ENCODE measurements around the gene NOXA1. TPM values are rescaled to one million over a fixed set of nuclear protein-coding genes. Genes with fewer than 3 reads are reported as not detected.

The NOXA1 gene
- total and polyA plus RNA-seq, 2 donors (not counting 1 experiment from before 2014, with no cell fraction given), result 0.08 to 0.66 TPM

GRCh38 chr9:137467896-137468295, 44.7 kb downstream of the NOXA1 start:
- Histone ChIP-seq H3K4me1 (ENCODE audit: control insufficient read depth, extremely low read depth, insufficient read depth, low read length) (no peaks in the 10 kb centered on the region), H3K4me2 (ENCODE audit: extremely low read depth, insufficient read depth, low read length) (no peak overlapping the region), H3K36me3 (ENCODE audit: control insufficient read depth, insufficient read depth, low read length) (no peaks in the 10 kb centered on the region), H3K9me3 (ENCODE audit: control insufficient read depth, insufficient read depth, low read depth, low read length) (no peaks in the 10 kb centered on the region), H3K79me2 (ENCODE audit: control insufficient read depth, insufficient read depth, low read length) (no peaks in the 10 kb centered on the region), H3K27ac (ENCODE audit: insufficient read depth, low read length) (no peak overlapping the region), H2AFZ (ENCODE audit: low read length) (no peak overlapping the region), H3K9ac (ENCODE audit: insufficient read depth, low read length) (no peak overlapping the region), H4K20me1 (ENCODE audit: control insufficient read depth, extremely low read depth, insufficient read depth, low read length) (no peaks in the 10 kb centered on the region), H3K4me3 (replicated peaks in 1 of 4; ENCODE audit: control extremely low read depth in 1 of 4, insufficient read depth in 1 of 4, low read depth in 3 of 4, low read length in 4 of 4) (no peak overlapping the region), H3K27me3 (ENCODE audit: control insufficient read depth, insufficient read depth, low read length) (peaks cover 2% of the 10 kb centered on the region)
- DNase-seq (ENCODE audit: low read depth in 2 of 2), result no peak
- TF ChIP-seq EZH2 (IDR thresholded peaks at IDR 0.05; ENCODE audit: low read length, missing control alignments) (no peak), CTCF (conservative IDR thresholded peaks at IDR 0.05 in 1 of 2, IDR thresholded peaks at IDR 0.05 in 1 of 2; ENCODE audit: low read depth in 1 of 2, low read length in 2 of 2) (no peak)

- no peaks in the 10 kb centered on the region for H3K79me2 ChIP-seq (ENCODE audit: control insufficient read depth, insufficient read depth, low read length)
- H3K4me1 ChIP-seq (ENCODE audit: control insufficient read depth, extremely low read depth, insufficient read depth, low read length), result no peaks in the 10 kb centered on the region
- H3K27me3 ChIP-seq (ENCODE audit: control insufficient read depth, insufficient read depth, low read length), result peaks cover 2% of the 10 kb centered on the region
- no peaks in the 10 kb centered on the region for H4K20me1 ChIP-seq (ENCODE audit: control insufficient read depth, extremely low read depth, insufficient read depth, low read length)
- H3K9ac ChIP-seq (ENCODE audit: insufficient read depth, low read length), result no peak overlapping the region
- H3K36me3 ChIP-seq (ENCODE audit: control insufficient read depth, insufficient read depth, low read length), result no peaks in the 10 kb centered on the region
- no peak overlapping the region for H3K4me2 ChIP-seq (ENCODE audit: extremely low read depth, insufficient read depth, low read length)
- no peak overlapping the region for H2AFZ ChIP-seq (ENCODE audit: low read length)
- DNase-seq (ENCODE audit: low read depth in 2 of 2), result no peak
- H3K4me3 ChIP-seq (replicated peaks in 1 of 4; ENCODE audit: control extremely low read depth in 1 of 4, insufficient read depth in 1 of 4, low read depth in 3 of 4, low read length in 4 of 4), result no peak overlapping the region
- TF ChIP-seq EZH2 (IDR thresholded peaks at IDR 0.05; ENCODE audit: low read length, missing control alignments) (no peak), CTCF (conservative IDR thresholded peaks at IDR 0.05 in 1 of 2, IDR thresholded peaks at IDR 0.05 in 1 of 2; ENCODE audit: low read depth in 1 of 2, low read length in 2 of 2) (no peak)
- H3K27ac ChIP-seq (ENCODE audit: insufficient read depth, low read length), result no peak overlapping the region
- no peaks in the 10 kb centered on the region for H3K9me3 ChIP-seq (ENCODE audit: control insufficient read depth, insufficient read depth, low read depth, low read length)
Observed at GRCh38 chr9:137470785-137471184, 47.6 kb downstream of the NOXA1 start.

GRCh38 chr9:137474271-137474670, 51.1 kb downstream of the NOXA1 start:
- TF ChIP-seq EZH2 (IDR thresholded peaks at IDR 0.05; ENCODE audit: low read length, missing control alignments), result no peak
- no peak for TF ChIP-seq CTCF (conservative IDR thresholded peaks at IDR 0.05 in 1 of 2, IDR thresholded peaks at IDR 0.05 in 1 of 2; ENCODE audit: low read depth in 1 of 2, low read length in 2 of 2)
- Histone ChIP-seq H4K20me1 (ENCODE audit: control insufficient read depth, extremely low read depth, insufficient read depth, low read length) (no peaks in the 10 kb centered on the region), H2AFZ (ENCODE audit: low read length) (no peak overlapping the region), H3K9me3 (ENCODE audit: control insufficient read depth, insufficient read depth, low read depth, low read length) (no peaks in the 10 kb centered on the region), H3K79me2 (ENCODE audit: control insufficient read depth, insufficient read depth, low read length) (no peaks in the 10 kb centered on the region), H3K4me2 (ENCODE audit: extremely low read depth, insufficient read depth, low read length) (no peak overlapping the region), H3K36me3 (ENCODE audit: control insufficient read depth, insufficient read depth, low read length) (no peaks in the 10 kb centered on the region), H3K4me1 (ENCODE audit: control insufficient read depth, extremely low read depth, insufficient read depth, low read length) (no peaks in the 10 kb centered on the region), H3K4me3 (replicated peaks in 1 of 4; ENCODE audit: control extremely low read depth in 1 of 4, insufficient read depth in 1 of 4, low read depth in 3 of 4, low read length in 4 of 4) (no peak overlapping the region), H3K27ac (ENCODE audit: insufficient read depth, low read length) (no peak overlapping the region), H3K9ac (ENCODE audit: insufficient read depth, low read length) (no peak overlapping the region), H3K27me3 (ENCODE audit: control insufficient read depth, insufficient read depth, low read length) (peaks cover 4% of the 10 kb centered on the region)
- no peak for DNase-seq (ENCODE audit: low read depth in 2 of 2)

All from fibroblast of lung (primary cell).